Upper lobe of left lung (tissue), 6 donors: ENCODE measurements around the gene MRPL58. TPM values are rescaled to one million over a fixed set of nuclear protein-coding genes. Genes with fewer than 3 reads are reported as not detected.
A peak's percentile ranks its signal among the peaks of the same experiment; 100 is the strongest.

ENCODE experiments used
- ATAC-seq, 2 donors: fragments of 200-7000 bp; cut with Tn5 transposase; one replicate each; pipeline ENCODE4 v1.9.1; 2022; ENCODE audit warnings: mild to moderate bottlenecking in 2 of 2, moderate library complexity in 2 of 2; ENCODE audit not compliant: low FRiP score in 2 of 2
- DNase-seq, 2 donors: peaks; one replicate each; pipeline ENCODE4 v3.0.0-alpha.2; 2019 to 2020
- H3K27ac ChIP-seq, 4 donors: fragments of 200-600 bp; sonication (generic); one replicate each; pipeline ENCODE4 v1.5.1; 2016 to 2019
- H3K27me3 ChIP-seq, 4 donors: fragments of 200-600 bp; sonication (generic); one replicate each; pipeline ENCODE4 v1.5.1; 2017 to 2019
- H3K36me3 ChIP-seq, 4 donors: fragments of 200-600 bp; sonication (generic); one replicate each; pipeline ENCODE4 v1.5.1; 2016 to 2019
- H3K4me1 ChIP-seq, 4 donors: fragments of 200-600 bp; sonication (generic); one replicate each; pipeline ENCODE4 v1.5.1; 2018 to 2019
- H3K4me3 ChIP-seq, 4 donors: fragments of 200-600 bp; sonication (generic); one replicate each; pipeline ENCODE4 v1.5.1; 2017 to 2019; ENCODE audit warnings: mild to moderate bottlenecking in 2 of 4, moderate library complexity in 1 of 4
- H3K9me3 ChIP-seq, 4 donors: fragments of 200-600 bp; sonication (generic); one replicate each; pipeline ENCODE4 v1.5.1; 2018 to 2019
- CTCF ChIP-seq, 6 experiments: fragments of 450-650 bp in 4 of 6; fragments of 200-600 bp in 2 of 6; sonication (generic) in 2 of 6; IDR thresholded peaks; one replicate each; pipeline ENCODE4 v1.5.1; 2016 to 2019; ENCODE audit warnings: antibody characterized with exemption in 6 of 6
- EP300 ChIP-seq, 4 donors: sonication (generic); formaldehyde crosslinking; IDR thresholded peaks; one replicate each; pipeline ENCODE4 v1.5.1; 2017; ENCODE audit warnings: antibody characterized with exemption in 4 of 4, control low read depth in 2 of 4
- POLR2A ChIP-seq, 4 donors: fragments of 450-650 bp; IDR thresholded peaks; one replicate each; pipeline ENCODE4 v1.5.1; 2016 to 2017; ENCODE audit warnings: antibody characterized with exemption in 4 of 4, mild to moderate bottlenecking in 2 of 4
- POLR2AphosphoS5 ChIP-seq, 2 donors: sonication (generic); formaldehyde crosslinking; IDR thresholded peaks; one replicate each; pipeline ENCODE4 v1.5.1; 2017; ENCODE audit warnings: antibody characterized with exemption in 2 of 2
- WGBS, 2 donors: methylation state at CpG; one replicate each; pipeline ENCODE4 v1.1.5; 2017 to 2018; 5-methylcytosine and 5-hydroxymethylcytosine counted together
- total RNA-seq, 6 donors: library from RNA; depleted of rRNA in 4 of 6; stranded (reverse); fragments of >200 nt in 4 of 6; gene quantifications; one replicate each; pipeline versions ENCODE4 v1.1.0 to v1.2.1, GENCODE V29; 2016 to 2021
- donor health status: DM: no; HTN: no; CAD: no; lungs with moderate emphysema.
- donor health status: DM: no; HTN: yes; CAD: no; lungs with severe emphysema.

The MRPL58 gene
- total RNA-seq: 10 to 100 TPM; 10.5 to 41.0 (median 21.8) TPM

GRCh38 chr17:75012346-75013091 is at the start of gene MRPL58:
TSS of gene MRPL58 (plus strand) at chr17:75012670. CDS start at chr17:75012687, 17 bp downstream.
- peak; percentile 65 to 88 (median 76) for TF ChIP-seq CTCF (IDR thresholded peaks at IDR 0.05)
- peak; percentile 67 to 68 for TF ChIP-seq POLR2AphosphoS5 (IDR thresholded peaks at IDR 0.05)
- no peak for TF ChIP-seq EP300 (IDR thresholded peaks at IDR 0.05)
- peak in 2 of 4 donors; percentile 51 to 64 for TF ChIP-seq POLR2A (IDR thresholded peaks at IDR 0.05)
- peak; percentile 94 to 97 for ATAC-seq
- Histone ChIP-seq H3K27me3 (no peaks in the 10 kb centered on the region), H3K9me3 (no peaks in the 10 kb centered on the region), H3K4me3 (peak within 1 kb of the TSS; percentile 53 to 99 (median 82)), H3K27ac (peak within 1 kb of the TSS; percentile 79 to 91 (median 88)), H3K36me3 (peaks cover 0 to 12% (median 3%) of the 10 kb centered on the region in 4 donors), H3K4me1 (peaks cover 13 to 20% (median 17%) of the 10 kb centered on the region in 4 donors)
- DNase-seq: peak; percentile 84 to 95
- 3 to 11% methylated on average over 10 to 45 of the region's 63 CpGs for WGBS, 2 donors

- Histone ChIP-seq H3K27ac (no peak overlapping the region), H3K9me3 (no peaks in the 10 kb centered on the region), H3K36me3 (peaks cover 0 to 27% (median 4%) of the 10 kb centered on the region in 4 donors), H3K4me3 (no peak overlapping the region), H3K27me3 (no peaks in the 10 kb centered on the region), H3K4me1 (peaks cover 5 to 19% (median 11%) of the 10 kb centered on the region in 4 donors)
- DNase-seq (peak in 1 of 2 donors; percentile 54), ATAC-seq (no peak)
- TF ChIP-seq CTCF (IDR thresholded peaks at IDR 0.05) (no peak), EP300 (IDR thresholded peaks at IDR 0.05) (no peak), POLR2A (IDR thresholded peaks at IDR 0.05) (no peak), POLR2AphosphoS5 (IDR thresholded peaks at IDR 0.05) (no peak)
- 80 to 84% methylated on average over 7 to 10 of the region's 12 CpGs for WGBS, 2 donors
These were observed 48.8 kb upstream of the MRPL58 start for GRCh38 chr17:74963656-74964055.

GRCh38 chr17:74964246-74964761 is 48.2 kb upstream of the MRPL58 start:
- H3K27ac ChIP-seq: no peak overlapping the region
- no peak overlapping the region for H3K4me3 ChIP-seq
- peaks cover 7 to 25% (median 13%) of the 10 kb centered on the region in 4 donors for H3K4me1 ChIP-seq
- no peaks in the 10 kb centered on the region for H3K9me3 ChIP-seq
- no peaks in the 10 kb centered on the region for H3K27me3 ChIP-seq
- ATAC-seq (no peak), DNase-seq (peak in 1 of 2 donors; percentile 56)
- peaks cover 0 to 27% (median 3%) of the 10 kb centered on the region in 4 donors for H3K36me3 ChIP-seq
- 91% methylated on average over 11 to 12 of the region's 12 CpGs for WGBS, 2 donors
- no peak for TF ChIP-seq POLR2A (IDR thresholded peaks at IDR 0.05)
- TF ChIP-seq POLR2AphosphoS5 (IDR thresholded peaks at IDR 0.05): no peak
- no peak for TF ChIP-seq CTCF (IDR thresholded peaks at IDR 0.05)
- no peak for TF ChIP-seq EP300 (IDR thresholded peaks at IDR 0.05)

- ATAC-seq: no peak
- H3K27ac ChIP-seq: no peak overlapping the region
- peaks cover 11 to 32% (median 17%) of the 10 kb centered on the region in 4 donors for H3K4me1 ChIP-seq
- TF ChIP-seq EP300 (IDR thresholded peaks at IDR 0.05) (no peak), POLR2AphosphoS5 (IDR thresholded peaks at IDR 0.05) (no peak), CTCF (IDR thresholded peaks at IDR 0.05) (no peak), POLR2A (IDR thresholded peaks at IDR 0.05) (no peak)
- H3K27me3 ChIP-seq: no peaks in the 10 kb centered on the region
- H3K9me3 ChIP-seq: no peaks in the 10 kb centered on the region
- H3K4me3 ChIP-seq: no peak overlapping the region
- 80 to 83% methylated on average over 13 to 14 of the region's 14 CpGs for WGBS, 2 donors
- DNase-seq: peak in 1 of 2 donors; percentile 72
- peaks cover 0 to 22% (median 0%) of the 10 kb centered on the region in 4 donors for H3K36me3 ChIP-seq
These were observed 47.4 kb upstream of the MRPL58 start for GRCh38 chr17:74964988-74965622.
